HG03095 (cell line): ENCODE data around the gene SELP.
A peak's percentile ranks its signal among the peaks of the same experiment; 100 is the strongest.

ENCODE experiments used
- ATAC-seq: cut with Tn5 transposase; IDR thresholded peaks from one replicate; pipeline ENCODE4 v1.9.1; 2021; ENCODE audit warnings: moderate library complexity; ENCODE audit not compliant: unreplicated experiment

Gene SELP

GRCh38 chr1:169623132-169623926, 6.6 kb downstream of the SELP start:
- ATAC-seq = no peak

- no peak for ATAC-seq
These were observed 9.4 kb downstream of the SELP start for GRCh38 chr1:169620565-169620964.

GRCh38 chr1:169618367-169618766, 11.6 kb downstream of the SELP start:
- no peak for ATAC-seq

GRCh38 chr1:169615803-169616202, 14.1 kb downstream of the SELP start:
- ATAC-seq = no peak

GRCh38 chr1:169610858-169611257, 19.1 kb downstream of the SELP start:
- no peak for ATAC-seq

- ATAC-seq = no peak
These were observed 19.8 kb downstream of the SELP start for GRCh38 chr1:169610108-169610507.

- ATAC-seq = no peak
These were observed 21.7 kb downstream of the SELP start for GRCh38 chr1:169608226-169608625.

- ATAC-seq = no peak
These were observed 25.0 kb downstream of the SELP start for GRCh38 chr1:169604781-169605560.

- no peak for ATAC-seq
These were observed 28.6 kb downstream of the SELP start for GRCh38 chr1:169601096-169601881.

- ATAC-seq = no peak
These were observed 33.9 kb downstream of the SELP start for GRCh38 chr1:169595764-169596711.

GRCh38 chr1:169594391-169594790, 35.5 kb downstream of the SELP start:
- no peak for ATAC-seq

GRCh38 chr1:169590932-169591331, 39.0 kb downstream of the SELP start:
- ATAC-seq = no peak

GRCh38 chr1:169588785-169589485, 41.0 kb downstream of the SELP start:
- ATAC-seq = no peak

- ATAC-seq = no peak
These were observed 41.8 kb downstream of the SELP start for GRCh38 chr1:169588112-169588511.

- peak; percentile 89 for ATAC-seq
These were observed 43.3 kb downstream of the SELP start, which contains the start of gene F5 for GRCh38 chr1:169586395-169587255. Gene F5 (minus strand): TSS chr1:169586481. CDS start chr1:169586386, 95 bp downstream.

- ATAC-seq = no peak
These were observed 43.9 kb downstream of the SELP start for GRCh38 chr1:169586067-169586394.

- no peak for ATAC-seq
These were observed 44.7 kb downstream of the SELP start for GRCh38 chr1:169585181-169585580.

- no peak for ATAC-seq
These were observed 45.3 kb downstream of the SELP start for GRCh38 chr1:169584483-169585144.
